T-helper 2 cell (primary cell): ENCODE measurements around the gene MFGE8.
"Not testable (repeated sequence)": the region's sequence is repeated elsewhere in the genome, so short reads cannot be mapped to it uniquely, and the experiment has no call there.

Source experiments
- DNase-seq, 5 experiments: peaks; one replicate each; pipeline versions ENCODE4 v3.0.0 to v3.0.0-alpha.2; 2012 to 2022
- total RNA-seq, 2 donors: gene quantifications; one replicate each; lab custom pipeline; 2026; lab: John Stamatoyannopoulos, UW

MFGE8 gene, protein sequence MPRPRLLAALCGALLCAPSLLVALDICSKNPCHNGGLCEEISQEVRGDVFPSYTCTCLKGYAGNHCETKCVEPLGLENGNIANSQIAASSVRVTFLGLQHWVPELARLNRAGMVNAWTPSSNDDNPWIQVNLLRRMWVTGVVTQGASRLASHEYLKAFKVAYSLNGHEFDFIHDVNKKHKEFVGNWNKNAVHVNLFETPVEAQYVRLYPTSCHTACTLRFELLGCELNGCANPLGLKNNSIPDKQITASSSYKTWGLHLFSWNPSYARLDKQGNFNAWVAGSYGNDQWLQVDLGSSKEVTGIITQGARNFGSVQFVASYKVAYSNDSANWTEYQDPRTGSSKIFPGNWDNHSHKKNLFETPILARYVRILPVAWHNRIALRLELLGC
- total RNA-seq, result 44.0 to 54.9 reads per million in 2 donors

DNA sequence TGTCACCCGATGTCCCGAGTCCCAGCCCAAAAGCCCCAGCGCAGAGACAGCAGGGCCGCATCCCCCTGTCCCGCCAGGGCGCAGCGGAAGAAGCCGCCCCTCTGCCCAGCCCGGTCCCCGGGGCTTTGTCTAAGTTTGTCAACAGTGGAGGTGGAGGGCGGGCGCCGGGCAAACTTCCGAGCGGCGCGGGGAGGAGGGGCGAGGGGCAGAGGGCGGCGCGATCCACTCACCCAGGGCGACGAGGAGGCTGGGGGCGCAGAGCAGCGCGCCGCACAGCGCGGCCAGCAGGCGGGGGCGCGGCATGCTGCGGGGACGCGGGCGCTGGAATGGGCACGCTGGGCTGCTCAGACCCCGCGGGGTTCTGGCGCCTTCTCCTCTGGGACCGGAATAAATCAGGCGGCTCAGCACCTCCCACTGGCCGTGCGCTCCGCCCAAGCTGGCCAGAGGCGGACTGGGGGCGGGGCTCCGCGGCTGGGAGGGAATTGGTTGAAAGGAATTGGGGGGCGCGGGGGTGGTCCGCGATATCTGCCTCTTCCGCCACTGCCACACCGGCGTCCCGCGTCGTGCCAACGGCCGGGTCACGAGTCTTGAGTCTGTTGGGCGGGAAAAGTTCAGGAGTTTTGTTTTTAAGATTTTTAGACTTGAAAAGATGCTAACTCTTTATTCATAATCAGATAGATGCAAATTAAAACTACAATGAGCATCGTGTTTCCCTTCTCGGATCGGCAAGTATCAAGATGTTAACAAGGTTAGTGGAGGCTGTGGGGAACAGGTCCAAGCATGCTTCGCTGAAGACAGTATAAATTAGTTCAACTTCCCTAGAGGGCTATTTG, at the start of gene MFGE8:
TSS of gene MFGE8 (minus strand) at position 363 of the 833 bp plus-strand sequence. CDS start at position 303, 60 bp downstream.
- DNase-seq, result peak; percentile 52 to 81 (median 62)

DNA sequence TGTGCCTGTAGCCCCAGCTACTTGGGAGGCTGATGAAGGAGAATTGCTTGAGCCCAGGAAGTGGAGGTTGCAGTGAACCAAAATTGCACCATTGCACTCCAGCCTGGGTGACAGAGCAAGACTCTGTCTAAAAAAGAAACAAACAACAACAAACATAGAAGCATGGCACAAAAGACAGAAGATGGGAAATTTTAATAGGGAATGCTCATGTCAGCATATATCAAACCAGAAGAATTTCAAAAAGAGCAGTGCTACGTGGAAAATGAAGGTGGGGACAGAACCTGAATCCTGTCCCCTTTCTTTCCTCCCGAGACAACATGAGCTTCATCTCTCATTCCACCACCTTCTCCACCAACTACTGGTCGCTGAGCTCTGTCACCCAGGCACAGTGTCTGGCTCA, 46.3 kb upstream of the MFGE8 start:
- DNase-seq, result no peak

DNA sequence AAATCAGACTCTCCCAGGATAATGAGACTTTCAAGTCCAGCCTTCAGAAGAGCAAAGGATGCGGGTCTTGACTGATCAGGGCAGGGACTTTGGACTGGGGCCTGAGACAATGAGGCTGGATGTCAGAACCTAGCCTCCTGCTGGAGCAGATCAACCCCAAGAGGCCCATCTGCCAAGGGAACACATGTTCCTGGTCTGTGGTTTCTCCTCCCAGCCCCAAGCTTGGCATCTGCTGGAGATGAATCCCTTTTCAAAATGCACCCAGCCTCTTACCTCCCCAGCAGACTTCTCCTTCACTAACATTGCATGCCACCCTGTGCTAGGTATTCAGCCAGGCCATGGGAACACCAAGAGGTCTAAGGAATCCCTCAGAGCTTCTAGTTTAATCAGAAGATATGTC, 43.7 kb upstream of the MFGE8 start:
- DNase-seq, result no peak

DNA sequence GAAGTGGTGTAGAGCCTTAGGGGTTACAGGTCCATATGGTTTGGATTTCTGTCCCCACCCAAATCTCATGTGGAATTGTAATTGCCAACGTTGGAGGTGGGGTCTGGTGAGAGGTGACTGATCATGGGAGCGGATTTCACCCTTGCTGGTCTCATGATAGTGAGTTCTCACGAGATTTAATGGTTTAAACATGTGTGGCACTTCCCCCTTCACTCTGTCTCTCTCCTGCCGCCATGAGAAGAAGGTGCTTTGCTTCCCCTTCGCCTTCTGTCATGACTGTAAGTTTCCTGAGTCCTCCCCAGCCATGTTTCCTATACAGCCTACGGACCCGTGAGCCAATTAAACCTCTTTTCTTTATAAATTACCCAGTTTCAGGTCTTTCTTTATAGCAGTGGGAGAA, 43.1 kb upstream of the MFGE8 start:
- no peak for DNase-seq

DNA sequence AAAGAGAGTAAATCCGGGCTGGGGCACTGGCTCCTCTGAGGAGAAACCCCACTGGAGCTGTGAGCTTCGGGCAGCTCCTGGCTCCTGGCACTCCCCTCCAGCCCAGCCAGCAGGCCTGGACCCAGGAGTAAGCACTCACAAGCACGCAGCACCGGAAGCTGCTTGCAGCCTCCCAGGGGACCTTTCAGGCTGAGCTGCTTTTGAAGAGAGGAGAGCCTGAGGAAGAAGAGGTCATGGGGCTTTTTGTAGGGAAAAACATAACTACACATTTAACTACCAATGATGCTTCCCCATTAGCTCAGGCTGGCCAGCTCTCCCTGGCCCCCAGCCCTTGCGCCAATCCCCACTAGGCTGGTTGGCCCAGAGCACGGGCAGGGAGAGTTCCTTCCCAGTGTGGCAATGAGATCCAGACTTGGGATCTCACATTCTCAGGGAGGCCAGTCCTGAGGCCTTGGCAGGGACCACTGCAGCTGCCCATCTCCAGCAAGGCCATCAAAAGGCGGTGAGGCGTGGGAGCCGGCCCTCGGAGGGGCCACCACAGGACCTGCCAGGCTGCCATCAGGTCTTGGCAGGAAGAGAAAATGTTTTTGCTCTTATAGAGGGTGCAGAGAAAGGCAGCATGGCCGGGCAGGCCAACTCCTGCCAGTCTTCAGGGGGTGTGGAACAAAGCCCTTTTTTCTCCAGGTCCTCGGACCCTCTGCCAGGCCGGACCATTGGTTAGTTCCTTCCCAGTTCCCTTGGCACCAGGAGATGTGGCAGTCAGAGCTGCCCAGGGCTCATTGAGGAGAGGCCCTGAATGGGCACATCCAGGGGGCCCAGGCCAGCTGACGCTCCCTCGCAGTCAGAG, 41.5 kb upstream of the MFGE8 start:
- no peak for DNase-seq

DNA sequence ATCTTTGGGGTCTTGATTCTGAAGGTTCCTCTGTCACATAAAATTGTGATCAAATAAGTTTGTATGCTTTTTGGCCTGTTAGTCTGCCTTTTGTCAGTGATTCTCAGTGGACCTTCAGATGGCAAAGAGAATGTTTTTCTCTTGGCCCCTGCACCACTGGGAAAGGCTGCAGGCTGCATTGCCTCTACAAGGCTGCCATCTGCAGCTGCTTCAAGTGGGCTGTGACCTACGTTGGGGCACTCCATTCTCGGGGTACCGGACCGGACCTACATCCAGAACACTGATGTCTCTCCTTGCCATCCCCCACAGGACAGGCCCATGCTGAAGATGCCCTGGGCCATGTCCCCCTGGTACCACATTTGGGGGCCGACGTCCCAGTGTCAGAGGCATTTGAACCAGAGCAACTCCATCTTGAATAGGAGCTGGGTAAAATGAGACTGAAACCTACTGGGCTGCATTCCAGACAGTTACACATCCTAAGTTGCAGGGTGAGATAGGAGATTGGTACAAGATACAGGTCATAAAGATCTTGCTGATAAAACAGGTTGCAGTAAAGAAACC, 37.5 kb upstream of the MFGE8 start:
- DNase-seq, result no peak

DNA sequence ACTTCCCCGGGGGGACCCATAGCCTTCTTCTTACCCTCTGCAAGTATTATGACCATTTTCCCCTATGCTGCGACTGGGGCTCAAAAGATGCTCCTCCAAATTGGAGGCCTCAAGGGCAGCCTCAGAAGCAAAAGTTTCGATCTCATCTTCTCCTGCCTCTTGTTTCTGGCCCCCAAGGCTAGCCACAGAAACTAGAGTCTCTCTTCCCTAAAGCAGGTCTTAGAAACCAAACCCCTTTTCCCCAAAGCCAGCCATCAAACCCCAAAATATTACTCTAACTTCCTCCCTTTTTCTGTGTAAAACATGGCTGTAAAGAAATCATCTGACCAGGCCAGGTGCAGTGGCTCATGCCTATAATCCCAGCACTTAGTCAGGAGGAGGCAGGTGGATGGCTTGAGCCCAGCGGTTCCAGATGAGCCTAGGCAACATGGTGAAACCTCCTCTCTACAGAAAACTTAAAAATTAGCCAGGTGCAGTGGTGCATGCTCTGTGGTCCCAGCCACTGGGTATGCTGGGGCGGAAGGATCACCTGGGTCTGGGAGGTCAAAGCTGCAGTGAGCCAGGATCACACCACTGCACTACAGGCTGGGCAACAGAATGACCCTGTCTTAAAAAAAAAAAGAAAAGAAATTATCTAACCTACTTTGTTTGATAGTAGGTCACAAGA, 36.7 kb upstream of the MFGE8 start:
- DNase-seq, result no peak

DNA sequence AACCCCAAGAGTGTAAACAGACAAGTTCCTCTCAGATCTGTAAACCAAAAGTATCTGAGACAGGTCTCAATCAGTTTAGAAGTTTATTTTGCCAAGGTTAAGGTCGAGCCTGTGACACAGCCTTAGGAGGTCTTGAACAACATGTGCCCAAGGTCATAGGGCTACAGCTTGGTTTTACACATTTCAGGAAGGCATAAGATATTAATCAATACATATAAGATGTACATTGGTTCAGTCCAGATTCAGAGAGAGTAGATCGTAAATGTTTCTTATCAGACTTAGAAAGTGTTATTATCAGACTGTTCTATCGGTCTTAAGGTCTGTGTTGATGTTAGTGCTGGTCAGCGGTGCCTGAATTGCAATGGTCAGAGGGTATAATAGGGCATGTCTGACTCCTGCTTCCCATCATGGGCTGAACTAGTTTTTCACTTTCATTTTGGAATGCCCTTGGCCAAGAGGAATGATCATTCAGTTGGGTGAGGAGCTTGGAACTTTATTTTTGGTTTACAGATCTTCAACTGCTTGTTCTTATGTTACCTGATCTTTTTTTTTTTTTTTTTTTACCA, 27.0 kb upstream of the MFGE8 start:
- DNase-seq, result no peak

DNA sequence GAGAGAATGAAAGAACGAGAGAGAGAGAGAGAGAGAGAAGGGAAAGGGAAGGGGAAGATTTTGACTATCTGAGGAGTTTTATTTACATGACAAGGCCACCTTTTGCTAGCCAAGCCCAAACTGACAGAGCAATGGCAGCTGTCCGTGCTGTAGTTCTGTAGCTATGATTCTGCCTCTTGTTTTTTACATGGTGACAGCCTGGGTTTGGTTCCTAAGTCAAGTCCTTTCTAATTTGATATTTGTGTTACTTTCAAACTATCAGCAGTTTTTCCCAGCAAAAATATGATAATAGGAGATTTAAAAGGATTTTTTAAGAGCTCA, 26.3 kb upstream of the MFGE8 start:
- no peak for DNase-seq

DNA sequence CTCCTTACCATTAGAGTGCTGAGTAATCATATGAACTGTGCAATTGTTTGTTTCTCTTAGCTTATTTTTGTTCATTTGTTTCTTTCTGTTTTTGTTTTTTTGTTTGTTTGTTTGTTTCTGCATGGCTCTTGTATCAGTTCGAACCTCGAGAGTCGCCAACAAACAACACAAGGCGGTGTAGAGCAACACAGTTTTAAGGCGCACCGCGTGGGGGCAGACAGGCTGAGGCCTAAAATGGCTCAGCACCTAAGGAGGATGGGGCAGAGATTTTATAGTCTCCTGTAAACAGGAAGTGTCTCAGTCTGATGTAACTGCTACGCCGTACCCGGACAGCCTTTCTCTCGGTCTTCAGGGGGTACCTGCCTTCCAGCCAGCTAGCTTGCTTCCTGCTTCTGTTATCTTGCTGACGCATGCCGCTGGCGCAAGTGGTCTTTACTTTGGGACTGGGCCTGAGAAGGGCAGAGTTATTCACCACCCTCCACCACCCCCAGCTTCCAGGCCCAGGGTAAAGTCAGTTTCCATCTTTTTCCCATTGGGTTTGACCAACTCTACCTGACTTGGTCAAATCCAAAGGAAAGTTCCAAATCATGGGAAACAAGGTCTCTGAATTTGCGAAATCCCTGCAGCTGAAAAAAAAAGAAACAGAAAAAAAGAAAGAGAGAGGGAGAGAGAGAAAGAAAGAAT, 25.8 kb upstream of the MFGE8 start:
- no peak for DNase-seq

DNA sequence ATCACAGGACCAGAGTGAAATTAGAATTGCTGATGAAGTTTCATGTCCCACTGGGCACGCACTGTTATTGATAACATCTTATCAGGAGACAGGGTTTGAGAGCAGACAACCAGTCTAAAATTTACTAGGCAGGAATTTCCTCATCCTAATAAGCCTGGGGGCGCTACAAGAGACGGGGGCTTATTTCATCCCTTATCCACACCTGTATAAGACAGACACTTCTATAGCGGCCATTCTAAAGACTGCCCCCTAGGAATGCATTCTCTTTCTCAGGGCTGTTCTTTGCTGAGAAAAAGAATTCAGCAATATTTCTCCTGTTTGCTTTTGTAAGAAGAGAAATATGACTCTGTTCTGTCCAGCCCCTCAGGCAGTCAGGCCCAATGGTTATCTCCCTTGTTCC, 21.3 kb upstream of the MFGE8 start:
- DNase-seq, result not testable (repeated sequence)

DNA sequence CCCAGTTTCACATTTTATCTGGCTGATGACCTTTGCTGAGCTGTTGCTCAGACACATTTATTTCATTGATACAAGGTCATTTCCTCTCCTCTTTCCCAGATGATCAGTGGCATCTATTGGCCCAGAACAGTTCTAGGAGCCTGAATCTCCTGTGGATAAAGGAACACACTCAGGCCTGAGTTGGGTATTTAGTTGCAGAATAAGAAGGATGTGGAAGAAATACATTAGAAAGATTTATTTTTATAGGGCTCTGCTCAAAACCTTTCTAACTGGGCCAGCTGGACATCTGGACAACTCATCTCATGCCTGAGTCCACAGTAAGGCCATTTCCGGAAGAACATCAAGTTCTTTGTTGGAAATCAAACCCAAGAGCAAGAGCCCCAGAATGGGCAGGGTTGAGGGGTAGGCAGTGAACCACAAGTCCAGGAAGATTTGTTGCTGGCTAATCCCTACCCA, 19.7 kb upstream of the MFGE8 start:
- no peak for DNase-seq

DNA sequence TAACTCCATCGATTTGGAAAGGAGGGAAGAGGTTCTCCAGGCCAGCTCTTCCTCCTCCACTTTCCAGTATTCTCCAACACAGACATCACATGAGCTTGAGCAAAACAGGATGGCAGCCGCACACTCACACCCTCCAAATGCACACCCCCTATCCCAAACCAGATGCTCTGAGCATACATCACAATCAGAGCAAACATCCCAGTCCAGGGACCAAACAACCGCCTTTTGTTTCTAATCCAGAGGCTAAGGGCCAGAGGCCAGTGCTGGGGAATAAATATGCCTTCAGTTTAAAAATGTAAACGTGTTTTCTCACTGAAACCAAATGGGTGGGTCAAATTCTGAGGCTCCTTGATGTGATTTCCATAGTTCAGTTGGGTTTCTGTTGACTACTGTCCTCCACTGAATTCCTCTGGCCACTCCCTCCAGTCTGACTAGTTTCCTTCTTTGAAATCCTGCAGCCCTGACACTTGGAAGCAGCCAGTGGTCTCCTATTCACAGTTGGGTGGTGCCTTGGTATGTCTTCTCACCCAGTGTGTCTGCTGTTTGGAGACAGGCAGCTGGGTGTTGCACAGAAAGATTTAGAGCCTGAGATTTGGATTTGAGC, 19.2 kb upstream of the MFGE8 start:
- no peak for DNase-seq

DNA sequence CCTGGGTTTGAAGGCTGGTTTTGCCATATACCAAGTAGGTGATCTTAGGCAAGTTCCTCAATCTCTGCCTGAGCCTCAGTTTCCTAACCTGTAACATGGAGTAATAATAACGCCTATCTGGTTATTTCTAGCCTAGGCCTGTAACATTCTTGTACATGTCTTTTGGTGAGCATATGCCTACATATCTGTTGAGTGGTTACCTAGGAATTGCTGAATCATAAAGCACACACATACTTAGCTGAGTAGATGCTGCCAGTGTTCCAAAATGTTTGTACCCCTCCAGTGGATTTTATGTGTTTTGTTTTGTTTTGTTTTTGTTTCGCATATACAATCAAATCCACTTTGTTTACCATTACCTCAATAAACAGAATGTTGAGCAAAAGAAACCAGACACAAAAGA, 17.4 kb upstream of the MFGE8 start:
- DNase-seq, result no peak

DNA sequence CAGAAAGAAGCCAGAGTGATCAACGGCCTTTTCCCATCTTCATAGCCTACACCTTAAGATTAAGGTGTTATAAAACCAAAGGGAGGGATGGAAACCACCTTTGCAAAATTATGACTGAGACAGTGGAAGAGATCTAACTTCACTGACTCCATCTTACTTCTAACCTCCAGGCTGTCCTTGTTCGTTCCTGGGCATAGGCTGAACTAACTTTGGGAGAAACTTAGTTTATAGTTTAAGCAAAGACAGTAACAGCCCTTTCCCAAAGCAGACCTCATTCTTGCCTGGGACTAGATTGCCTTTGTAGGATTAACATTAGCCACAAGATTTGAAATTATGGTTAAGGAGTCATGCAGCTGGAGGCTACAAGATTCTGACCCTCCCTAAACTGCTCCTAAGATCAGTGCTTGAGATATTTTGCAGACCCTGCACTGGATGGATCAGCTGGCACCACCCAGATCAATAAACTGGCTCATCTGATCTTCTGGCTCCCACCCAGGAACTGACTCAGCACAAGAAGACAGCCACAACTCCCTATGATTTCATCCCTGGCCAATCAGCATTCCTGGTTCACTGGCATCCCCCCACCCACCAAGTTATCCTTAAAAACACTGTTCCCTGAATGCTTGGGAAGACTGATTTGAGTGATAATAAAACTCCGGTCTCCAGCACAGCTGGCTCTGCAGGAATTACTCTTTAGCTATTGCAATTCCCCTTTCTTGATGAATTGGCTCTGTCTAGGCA, 16.3 kb upstream of the MFGE8 start:
- DNase-seq, result not testable (repeated sequence)

DNA sequence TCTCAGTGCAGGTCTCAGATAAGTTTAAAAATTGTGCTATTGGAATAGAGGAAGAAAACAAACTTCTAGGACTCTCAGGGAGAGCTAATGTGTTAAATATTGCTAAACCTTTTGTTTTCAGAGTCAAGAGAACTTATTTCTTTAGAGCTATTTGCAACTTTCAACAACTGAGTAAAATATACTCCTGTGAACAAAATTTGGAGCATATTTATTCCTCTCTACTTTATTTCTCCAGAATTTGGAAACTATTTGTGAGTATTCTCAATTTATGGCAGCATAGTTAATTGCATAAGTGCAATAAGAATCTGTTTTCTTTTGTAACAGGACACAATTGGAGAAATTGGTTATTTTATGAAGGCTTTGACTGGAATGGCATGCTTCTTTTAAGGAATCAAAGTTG, 15.0 kb upstream of the MFGE8 start:
- DNase-seq, result not testable (repeated sequence)

DNA sequence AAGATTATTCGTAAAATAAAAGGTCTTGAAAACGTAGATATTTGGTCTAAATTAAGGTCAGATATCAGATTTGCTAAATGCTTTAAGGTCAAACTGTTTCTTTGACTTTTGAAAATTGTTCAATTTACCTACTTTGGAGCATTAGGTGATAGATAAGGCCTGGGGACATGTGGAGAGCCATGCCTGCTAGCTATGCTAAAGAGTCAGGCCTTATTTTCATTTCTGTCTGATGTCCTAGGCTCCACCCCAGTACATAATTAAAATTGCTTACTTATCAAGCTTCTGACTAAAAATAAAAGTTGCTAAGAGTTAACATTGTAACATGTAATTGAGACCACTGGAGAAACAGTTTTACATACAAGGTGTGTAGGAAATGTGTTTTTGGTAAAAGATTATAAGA, 12.5 kb upstream of the MFGE8 start:
- not testable (repeated sequence) for DNase-seq

DNA sequence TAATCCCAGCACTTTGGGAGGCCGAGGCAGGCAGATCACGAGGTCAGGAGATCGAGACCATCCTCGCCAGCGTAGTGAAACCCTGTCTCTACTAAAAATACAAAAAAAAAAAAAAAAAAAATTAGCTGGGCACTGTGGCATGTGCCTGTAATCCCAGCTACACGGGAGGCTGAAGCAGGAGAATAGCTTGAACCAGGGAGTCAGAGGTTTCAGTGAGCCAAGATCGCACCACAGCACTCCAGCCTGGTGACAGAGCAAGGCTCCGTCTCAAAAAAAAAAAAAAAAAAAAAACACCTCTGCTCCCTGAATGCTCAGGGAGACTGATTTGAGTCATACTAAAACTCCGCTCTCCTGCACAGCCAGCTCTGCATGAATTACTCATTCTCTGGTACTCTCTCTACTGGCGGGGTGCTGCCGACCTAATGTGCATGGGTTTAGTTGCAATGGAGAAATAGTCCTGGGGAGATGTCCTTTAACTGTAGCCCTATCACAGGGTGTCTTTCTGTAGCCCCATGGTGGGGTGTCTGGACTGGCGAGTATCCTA, 7.8 kb upstream of the MFGE8 start:
- DNase-seq, result peak in 1 of 5 experiments; percentile 89

DNA sequence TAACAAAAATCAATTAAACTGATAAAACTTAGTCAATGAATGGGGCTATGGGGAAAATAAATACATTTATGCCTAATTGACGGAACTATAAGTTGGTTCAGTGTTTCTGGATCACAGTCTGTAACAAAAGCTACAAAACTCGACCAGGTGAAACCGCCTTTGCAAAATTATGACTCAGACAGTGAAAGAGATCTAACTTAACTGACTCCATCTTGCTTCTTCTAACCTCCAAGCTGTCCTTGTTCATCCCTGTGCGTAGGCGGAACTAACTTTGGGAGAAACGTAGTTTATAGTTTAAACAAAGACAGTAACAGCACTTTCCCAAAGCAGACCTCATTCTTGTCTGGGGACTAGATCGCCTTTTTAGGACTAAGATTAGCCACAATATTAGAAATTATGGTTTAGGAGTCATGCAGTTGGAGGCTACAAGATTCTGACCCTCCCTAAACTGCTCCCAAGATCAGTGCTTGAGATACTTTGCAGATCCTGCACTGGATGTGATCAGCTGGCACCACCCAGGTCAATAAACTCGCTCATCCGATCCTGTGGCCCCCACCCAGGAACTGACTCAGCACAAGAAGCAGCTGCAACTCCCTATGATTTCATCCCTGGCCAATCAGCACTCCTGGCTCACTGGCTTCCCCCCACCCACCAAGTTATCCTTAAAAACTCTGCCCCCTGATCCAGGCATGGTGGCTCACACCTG, 7.2 kb upstream of the MFGE8 start:
- peak in 1 of 5 experiments; percentile 59 for DNase-seq
